Hepatocyte (in vitro differentiated cells): ENCODE measurements around the gene ANKRD50. TPM values are rescaled to one million over a fixed set of nuclear protein-coding genes. Genes with fewer than 3 reads are reported as not detected.

Experiments used
- DNase-seq: peaks from one replicate; pipeline ENCODE4 v3.0.0-alpha.2; 2016; ENCODE audit warnings: low spot score
- H2AFZ ChIP-seq: fragments of 200-600 bp; sonication (generic); 2 replicates; pipeline ENCODE4 v1.6.0; 2016; ENCODE audit warnings: antibody characterized with exemption, mild to moderate bottlenecking
- H3K27ac ChIP-seq: fragments of 200-600 bp; sonication (generic); 2 replicates; pipeline ENCODE4 v1.5.1; 2016; ENCODE audit warnings: mild to moderate bottlenecking
- H3K27me3 ChIP-seq: fragments of 200-600 bp; sonication (generic); 2 replicates; pipeline ENCODE4 v1.6.1; 2016
- H3K36me3 ChIP-seq: fragments of 200-600 bp; sonication (generic); replicated peaks from 2 replicates; pipeline ENCODE4 v1.5.1; 2016; ENCODE audit warnings: low read depth; ENCODE audit not compliant: insufficient read depth
- H3K4me1 ChIP-seq: fragments of 200-600 bp; sonication (generic); 2 replicates; pipeline ENCODE4 v1.5.1; 2016; ENCODE audit warnings: mild to moderate bottlenecking, moderate library complexity; ENCODE audit not compliant: insufficient read depth
- H3K4me2 ChIP-seq: fragments of 200-600 bp; sonication (generic); 2 replicates; pipeline ENCODE4 v1.6.0; 2016
- H3K4me3 ChIP-seq: fragments of 200-600 bp; sonication (generic); 2 replicates; pipeline ENCODE4 v1.5.1; 2016; ENCODE audit warnings: mild to moderate bottlenecking
- H3K79me2 ChIP-seq: fragments of 200-600 bp; sonication (generic); 2 replicates; pipeline ENCODE4 v1.6.0; 2017; ENCODE audit warnings: mild to moderate bottlenecking
- H3K9me2 ChIP-seq: fragments of 200-600 bp; sonication (generic); replicated peaks from 2 replicates; pipeline ENCODE4 v1.6.0; 2017; ENCODE audit warnings: mild to moderate bottlenecking; ENCODE audit not compliant: insufficient read depth
- H3K9me3 ChIP-seq: fragments of 200-600 bp; sonication (generic); 2 replicates; pipeline ENCODE4 v1.5.1; 2016; ENCODE audit warnings: low read depth, mild to moderate bottlenecking
- H4K20me1 ChIP-seq: fragments of 200-600 bp; sonication (generic); 2 replicates; pipeline ENCODE4 v1.6.0; 2016; ENCODE audit warnings: mild to moderate bottlenecking; ENCODE audit not compliant: insufficient read depth, poor library complexity, severe bottlenecking
- EZH2 ChIP-seq: fragments of 200-600 bp; sonication (generic); IDR thresholded peaks from 2 replicates; pipeline ENCODE4 v1.6.1; 2016; ENCODE audit warnings: antibody characterized with exemption, mild to moderate bottlenecking, borderline replicate concordance
- EZH2phosphoT487 ChIP-seq: fragments of 200-600 bp; sonication (generic); IDR thresholded peaks from one replicate; pipeline ENCODE4 v1.6.1; 2018; ENCODE audit warnings: antibody characterized with exemption, mild to moderate bottlenecking, low read depth, moderate library complexity; ENCODE audit not compliant: unreplicated experiment, severe bottlenecking
- WGBS: methylation state at CpG from one replicate; pipeline ENCODE4 v1.1.6; 2016; ENCODE audit warnings: low lambda C conversion rate; ENCODE audit errors: missing lambda C conversion rate; 5-methylcytosine and 5-hydroxymethylcytosine counted together
- polyA plus RNA-seq: library from polyadenylated mRNA; unstranded; fragments of >200 nt; fragmentation: Nextera tagmentation; extraction: Ambion mirVana; gene quantifications from 2 replicates; pipeline ENCODE4 v1.2.1, GENCODE V29; 2016
- total RNA-seq: library from RNA; depleted of rRNA; stranded (reverse); fragments of >200 nt; gene quantifications from 2 replicates; pipeline ENCODE4 v1.2.3, GENCODE V29; 2014
- TF ChIP-seq, protein P1 (sequence below): fragments of 200-600 bp; sonication (generic); IDR thresholded peaks from 2 replicates; pipeline ENCODE4 v1.5.1; 2016; ENCODE audit warnings: antibody characterized with exemption, mild to moderate bottlenecking; ENCODE audit not compliant: poor library complexity

ANKRD50 gene
- total and polyA plus RNA-seq, 2 experiments from 2014 or later, result 6.7 to 37.4 TPM

DNA sequence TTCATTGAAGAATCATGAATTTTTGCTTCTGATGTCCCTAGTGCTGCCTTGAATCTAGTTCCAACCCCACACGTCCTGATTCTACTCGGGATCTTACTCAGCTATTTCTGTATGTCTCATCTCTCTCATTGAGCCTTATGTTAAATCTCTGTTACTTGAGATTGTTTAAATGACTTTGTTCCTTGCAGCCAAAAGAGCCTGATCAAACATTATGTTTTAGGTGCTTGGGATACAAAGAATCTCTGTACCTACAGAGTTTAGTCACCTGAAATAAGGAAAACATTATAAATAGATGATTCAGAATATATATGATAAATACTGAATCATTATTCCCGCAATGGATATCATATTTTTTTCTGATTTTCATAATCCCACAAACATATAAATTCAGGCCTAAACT is 13.7 kb upstream of the ANKRD50 start:
- Histone ChIP-seq H3K36me3 (no peaks in the 10 kb centered on the region), H3K4me3 (no peak overlapping the region), H3K9me3 (no peaks in the 10 kb centered on the region), H3K9me2 (no peaks in the 10 kb centered on the region), H3K27me3 (no peaks in the 10 kb centered on the region), H3K79me2 (no peaks in the 10 kb centered on the region), H3K4me2 (no peak overlapping the region), H4K20me1 (no peaks in the 10 kb centered on the region), H2AFZ (no peak overlapping the region), H3K4me1 (no peaks in the 10 kb centered on the region), H3K27ac (no peak overlapping the region)
- 94% methylated on average over 3 of the region's 3 CpGs for WGBS
- no peak for TF ChIP-seq EZH2
- no peak for TF ChIP-seq EZH2phosphoT487
- TF ChIP-seq, protein P1, sequence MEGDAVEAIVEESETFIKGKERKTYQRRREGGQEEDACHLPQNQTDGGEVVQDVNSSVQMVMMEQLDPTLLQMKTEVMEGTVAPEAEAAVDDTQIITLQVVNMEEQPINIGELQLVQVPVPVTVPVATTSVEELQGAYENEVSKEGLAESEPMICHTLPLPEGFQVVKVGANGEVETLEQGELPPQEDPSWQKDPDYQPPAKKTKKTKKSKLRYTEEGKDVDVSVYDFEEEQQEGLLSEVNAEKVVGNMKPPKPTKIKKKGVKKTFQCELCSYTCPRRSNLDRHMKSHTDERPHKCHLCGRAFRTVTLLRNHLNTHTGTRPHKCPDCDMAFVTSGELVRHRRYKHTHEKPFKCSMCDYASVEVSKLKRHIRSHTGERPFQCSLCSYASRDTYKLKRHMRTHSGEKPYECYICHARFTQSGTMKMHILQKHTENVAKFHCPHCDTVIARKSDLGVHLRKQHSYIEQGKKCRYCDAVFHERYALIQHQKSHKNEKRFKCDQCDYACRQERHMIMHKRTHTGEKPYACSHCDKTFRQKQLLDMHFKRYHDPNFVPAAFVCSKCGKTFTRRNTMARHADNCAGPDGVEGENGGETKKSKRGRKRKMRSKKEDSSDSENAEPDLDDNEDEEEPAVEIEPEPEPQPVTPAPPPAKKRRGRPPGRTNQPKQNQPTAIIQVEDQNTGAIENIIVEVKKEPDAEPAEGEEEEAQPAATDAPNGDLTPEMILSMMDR, result no peak
- no peak for DNase-seq

DNA sequence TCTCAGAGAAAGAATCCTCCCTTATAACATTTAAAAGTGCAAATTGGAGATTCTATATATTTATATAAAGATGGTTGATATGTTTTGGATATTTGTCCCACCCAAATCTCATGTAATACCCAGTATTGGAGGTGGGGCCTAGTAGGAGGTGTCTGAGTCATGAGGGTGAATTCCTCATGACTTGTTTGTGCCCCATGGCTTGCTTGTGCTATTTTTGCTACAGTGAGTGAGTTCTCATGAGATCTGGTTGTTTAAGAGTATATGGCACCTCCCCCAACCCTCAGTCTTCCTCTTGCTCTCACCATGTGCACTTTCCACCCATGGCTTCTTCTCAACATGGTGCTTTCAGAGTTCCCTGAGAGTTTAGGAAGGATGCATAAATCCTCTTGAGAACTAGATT is 9.5 kb upstream of the ANKRD50 start:
- Histone ChIP-seq H3K27ac (no peak overlapping the region), H3K9me3 (no peaks in the 10 kb centered on the region), H2AFZ (no peak overlapping the region), H3K27me3 (no peaks in the 10 kb centered on the region), H3K9me2 (no peaks in the 10 kb centered on the region), H3K4me3 (no peak overlapping the region), H3K36me3 (no peaks in the 10 kb centered on the region), H3K79me2 (no peaks in the 10 kb centered on the region), H3K4me2 (no peak overlapping the region), H4K20me1 (no peaks in the 10 kb centered on the region), H3K4me1 (no peaks in the 10 kb centered on the region)
- DNase-seq, result no peak
- TF ChIP-seq EZH2phosphoT487 (no peak), EZH2 (no peak)
- TF ChIP-seq, protein P1, result no peak

DNA sequence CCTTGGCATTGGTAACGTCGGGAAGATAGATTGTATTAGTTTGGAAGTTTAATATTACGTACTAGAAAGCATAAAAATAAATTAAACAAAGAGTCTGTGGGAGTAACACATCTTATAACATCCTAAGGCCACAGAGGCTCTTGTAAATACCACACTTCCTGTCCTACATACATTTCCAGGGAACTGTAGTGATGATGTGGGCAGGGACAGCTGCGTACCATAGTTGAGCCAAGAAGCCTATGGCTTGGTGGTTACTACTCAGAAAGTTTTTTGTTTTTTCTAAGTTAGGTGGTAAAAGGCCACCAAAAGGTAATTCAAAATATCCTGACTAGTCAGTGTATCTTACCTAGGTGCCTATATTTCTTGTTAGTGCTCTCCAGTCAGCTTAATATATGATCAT is 4.6 kb upstream of the ANKRD50 start:
- no peak for DNase-seq
- Histone ChIP-seq H3K27ac (no peak overlapping the region), H2AFZ (no peak overlapping the region), H3K4me3 (no peak overlapping the region), H4K20me1 (no peaks in the 10 kb centered on the region), H3K9me2 (no peaks in the 10 kb centered on the region), H3K9me3 (no peaks in the 10 kb centered on the region), H3K4me1 (peaks cover 8% of the 10 kb centered on the region), H3K4me2 (no peak overlapping the region), H3K27me3 (no peaks in the 10 kb centered on the region), H3K79me2 (no peaks in the 10 kb centered on the region), H3K36me3 (no peaks in the 10 kb centered on the region)
- TF ChIP-seq EZH2phosphoT487, result no peak
- TF ChIP-seq EZH2, result no peak
- TF ChIP-seq, protein P1, result no peak
- 82% methylated on average over 4 of the region's 4 CpGs for WGBS

DNA sequence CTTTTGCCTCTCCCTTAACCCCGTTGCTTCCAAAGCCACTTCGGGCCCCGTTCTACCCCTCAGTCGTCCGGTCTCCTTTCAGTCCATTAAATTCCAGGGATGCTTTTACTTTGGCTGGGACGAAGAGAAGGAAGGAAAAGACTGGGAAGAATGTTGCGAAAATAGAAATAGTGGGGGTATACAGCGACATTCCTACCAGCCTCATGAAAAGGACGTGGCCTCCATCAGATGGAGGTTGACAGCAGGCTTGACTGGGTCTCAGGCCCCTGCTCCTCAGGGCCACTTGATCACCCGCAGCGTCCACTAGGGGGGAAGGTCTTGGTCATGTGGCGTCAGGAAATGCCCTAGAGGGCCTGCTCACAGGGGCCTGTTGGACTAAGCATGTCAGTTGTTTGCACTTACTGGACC is 657 bp upstream of the ANKRD50 start:
- DNase-seq, result peak; percentile 84
- no peaks in the 10 kb centered on the region for H3K27me3 ChIP-seq
- 1% methylated on average over 12 of the region's 12 CpGs for WGBS
- no peaks in the 10 kb centered on the region for H3K9me2 ChIP-seq
- H3K4me2 ChIP-seq, result peak overlapping the region; percentile 80
- TF ChIP-seq EZH2phosphoT487 (no peak), EZH2 (no peak)
- TF ChIP-seq, protein P1, result peak; percentile 43
- peak overlapping the region; percentile 91 for H2AFZ ChIP-seq
- peaks cover 36% of the 10 kb centered on the region for H3K79me2 ChIP-seq
- no peaks in the 10 kb centered on the region for H3K9me3 ChIP-seq
- peaks cover 14% of the 10 kb centered on the region for H3K4me1 ChIP-seq
- H3K4me3 ChIP-seq, result peak overlapping the region; percentile 70
- no peaks in the 10 kb centered on the region for H3K36me3 ChIP-seq
- peak overlapping the region; percentile 100 for H3K27ac ChIP-seq
- peaks cover 28% of the 10 kb centered on the region for H4K20me1 ChIP-seq
